HT1080 (cell line): ENCODE data around the gene SYCP1. TPM values are rescaled to one million over a fixed set of nuclear protein-coding genes. Genes with fewer than 3 reads are reported as not detected.
"Not testable (repeated sequence)": the region's sequence is repeated elsewhere in the genome, so short reads cannot be mapped to it uniquely, and the experiment has no call there.

Source experiments
- DNase-seq: peaks from one replicate; pipeline ENCODE4 v3.0.0-alpha.2; 2015; ENCODE audit warnings: low read depth
- polyA plus RNA-seq, 2 experiments: library from polyadenylated mRNA; depleted of rRNA; stranded (reverse); fragments of >200 nt; gene quantifications; 2 replicates each; pipeline ENCODE4 v1.2.3, GENCODE V29; 2015
- total RNA-seq: library from RNA; depleted of rRNA; stranded (reverse); fragments of >200 nt; shearing (Covaris generic); gene quantifications from 2 replicates; pipeline ENCODE4 v1.2.3, GENCODE V29; 2014; rRNA removed

SYCP1 gene, protein sequence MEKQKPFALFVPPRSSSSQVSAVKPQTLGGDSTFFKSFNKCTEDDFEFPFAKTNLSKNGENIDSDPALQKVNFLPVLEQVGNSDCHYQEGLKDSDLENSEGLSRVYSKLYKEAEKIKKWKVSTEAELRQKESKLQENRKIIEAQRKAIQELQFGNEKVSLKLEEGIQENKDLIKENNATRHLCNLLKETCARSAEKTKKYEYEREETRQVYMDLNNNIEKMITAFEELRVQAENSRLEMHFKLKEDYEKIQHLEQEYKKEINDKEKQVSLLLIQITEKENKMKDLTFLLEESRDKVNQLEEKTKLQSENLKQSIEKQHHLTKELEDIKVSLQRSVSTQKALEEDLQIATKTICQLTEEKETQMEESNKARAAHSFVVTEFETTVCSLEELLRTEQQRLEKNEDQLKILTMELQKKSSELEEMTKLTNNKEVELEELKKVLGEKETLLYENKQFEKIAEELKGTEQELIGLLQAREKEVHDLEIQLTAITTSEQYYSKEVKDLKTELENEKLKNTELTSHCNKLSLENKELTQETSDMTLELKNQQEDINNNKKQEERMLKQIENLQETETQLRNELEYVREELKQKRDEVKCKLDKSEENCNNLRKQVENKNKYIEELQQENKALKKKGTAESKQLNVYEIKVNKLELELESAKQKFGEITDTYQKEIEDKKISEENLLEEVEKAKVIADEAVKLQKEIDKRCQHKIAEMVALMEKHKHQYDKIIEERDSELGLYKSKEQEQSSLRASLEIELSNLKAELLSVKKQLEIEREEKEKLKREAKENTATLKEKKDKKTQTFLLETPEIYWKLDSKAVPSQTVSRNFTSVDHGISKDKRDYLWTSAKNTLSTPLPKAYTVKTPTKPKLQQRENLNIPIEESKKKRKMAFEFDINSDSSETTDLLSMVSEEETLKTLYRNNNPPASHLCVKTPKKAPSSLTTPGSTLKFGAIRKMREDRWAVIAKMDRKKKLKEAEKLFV
- not detected in 2 replicates for total RNA-seq
- polyA plus RNA-seq (2015; cell fraction: cytosol; rRNA removed) = not detected in 2 replicates
- polyA plus RNA-seq (2015; cell fraction: nucleus; rRNA removed) = not detected in 2 replicates

DNA sequence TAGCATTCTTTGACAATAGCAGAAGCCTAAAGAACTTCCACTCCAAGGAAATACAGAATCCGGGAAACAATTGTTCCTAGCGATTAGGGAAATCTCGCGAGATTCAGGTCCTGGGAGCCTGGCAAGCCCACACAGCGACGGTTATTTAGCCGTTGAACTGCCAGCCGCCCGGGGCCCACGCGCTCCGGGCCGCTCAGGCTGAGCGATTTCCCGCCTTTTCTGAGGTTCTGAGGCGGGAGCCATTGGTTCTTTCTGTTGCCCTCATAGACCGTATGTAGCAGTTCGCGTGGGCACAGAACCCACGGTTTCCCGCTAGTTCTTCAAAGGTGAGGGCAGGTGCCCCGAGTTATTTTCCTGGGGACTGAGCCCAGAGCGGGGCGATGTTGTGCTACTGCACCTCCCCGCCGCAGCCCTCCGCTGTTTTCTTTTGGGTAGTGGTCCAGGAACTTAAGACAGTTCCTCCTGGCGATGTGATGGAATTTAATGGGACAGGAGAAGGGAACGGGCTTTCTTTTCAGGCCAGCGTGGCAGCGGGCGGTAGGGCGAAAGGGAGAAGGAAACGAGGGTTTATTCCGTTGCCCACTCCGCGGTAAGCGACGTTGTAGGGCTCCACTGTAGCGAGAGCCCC lies at the start of gene SYCP1:
TSS of gene SYCP1 (plus strand) at position 171 of the 628 bp plus-strand sequence. CDS start 602 bp downstream, outside the sequence.
- DNase-seq = no peak

DNA sequence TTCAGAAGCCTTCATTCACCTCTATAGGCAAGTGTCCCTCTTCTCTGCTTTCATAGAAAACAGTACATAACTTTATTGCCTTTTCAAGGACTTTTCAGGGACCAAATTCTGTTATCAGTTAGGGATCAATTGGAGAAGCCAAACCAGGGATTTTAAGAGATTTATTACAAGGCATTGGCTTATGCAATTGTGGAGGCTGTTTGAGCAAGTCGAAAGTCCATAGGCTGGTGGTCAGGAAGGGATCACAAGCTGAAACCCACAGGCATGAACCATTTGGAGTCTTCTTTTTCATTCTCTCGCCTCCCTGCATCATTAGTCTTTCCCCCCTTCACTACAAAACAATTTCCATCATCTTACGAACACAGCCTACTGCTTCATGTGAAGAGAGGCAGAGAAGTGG lies 34.8 kb upstream of the SYCP1 start:
- DNase-seq = no peak

DNA sequence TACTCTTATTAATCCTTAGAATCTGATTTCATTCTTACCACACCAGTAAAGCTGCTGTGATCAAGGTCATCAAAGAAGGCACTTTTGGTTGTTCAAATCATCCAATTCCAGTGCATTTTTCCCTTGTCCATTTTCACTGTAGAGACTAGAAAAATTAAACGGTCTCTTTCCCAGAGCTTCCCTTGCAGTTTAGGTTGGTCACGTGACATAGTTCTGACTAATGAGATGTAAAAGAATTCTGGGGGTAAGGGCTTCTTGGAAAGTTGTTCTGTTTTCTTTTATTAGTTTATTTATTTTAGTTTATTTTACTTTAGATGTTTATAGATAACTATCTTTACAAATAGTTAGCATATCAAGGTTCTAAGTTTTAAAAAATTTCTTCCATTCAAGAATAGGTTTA lies 34.3 kb upstream of the SYCP1 start:
- DNase-seq = no peak

DNA sequence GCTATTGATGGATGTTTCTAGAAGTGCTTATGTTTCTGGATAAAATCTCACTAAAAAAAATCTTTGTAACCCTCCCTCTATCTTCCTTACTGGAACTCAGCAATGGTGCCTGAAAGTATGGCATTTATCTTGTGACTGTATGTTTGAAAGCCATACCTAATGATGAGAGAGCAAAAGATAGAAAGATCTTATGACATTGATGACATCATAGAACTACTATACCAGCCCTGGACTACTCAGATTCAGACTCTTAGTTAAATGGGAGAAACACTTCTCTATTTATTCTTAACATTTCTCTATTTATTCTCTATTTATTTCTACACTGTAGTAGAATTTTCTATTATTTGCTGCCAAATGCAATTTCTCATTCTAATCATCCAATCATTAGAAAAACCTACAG lies 32.7 kb upstream of the SYCP1 start:
- DNase-seq = no peak

DNA sequence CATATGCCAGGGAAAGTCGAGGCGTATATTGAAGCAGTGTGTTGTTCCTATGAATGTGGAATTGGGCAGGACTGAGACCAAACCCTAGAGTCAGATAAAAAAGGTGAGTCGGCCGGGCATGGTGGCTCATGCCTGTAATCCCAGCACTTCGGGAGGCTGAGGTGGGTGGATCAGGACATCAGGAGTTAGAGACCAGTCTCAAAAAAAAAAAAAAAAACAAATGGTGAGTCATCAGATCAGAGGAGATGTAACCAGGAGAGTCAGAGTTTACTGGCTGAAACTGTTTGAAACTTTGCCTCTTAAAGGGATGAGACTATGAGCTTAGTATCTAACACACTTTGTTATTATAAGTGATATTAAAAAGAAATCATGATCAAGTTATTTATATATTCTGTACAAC lies 26.4 kb upstream of the SYCP1 start:
- DNase-seq = peak; percentile 79

DNA sequence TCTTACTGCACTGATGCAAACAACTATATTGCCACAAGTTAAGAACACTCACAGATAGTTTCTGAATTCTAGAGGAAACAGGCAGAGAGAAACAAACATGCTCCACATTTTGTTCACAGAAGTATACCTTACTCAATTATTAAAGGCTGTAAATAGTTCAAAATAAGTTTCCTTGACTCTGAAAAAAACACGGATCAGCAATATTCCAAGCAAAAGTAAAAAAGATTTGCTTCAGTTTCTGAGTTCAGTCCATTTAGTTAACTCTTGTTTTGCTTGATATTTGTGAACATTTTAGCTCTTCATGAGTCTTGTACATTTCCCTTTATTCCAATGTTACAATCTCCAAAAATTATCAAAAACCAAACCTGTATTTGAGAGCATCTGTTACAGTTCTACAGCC lies 24.6 kb upstream of the SYCP1 start:
- not testable (repeated sequence) for DNase-seq

DNA sequence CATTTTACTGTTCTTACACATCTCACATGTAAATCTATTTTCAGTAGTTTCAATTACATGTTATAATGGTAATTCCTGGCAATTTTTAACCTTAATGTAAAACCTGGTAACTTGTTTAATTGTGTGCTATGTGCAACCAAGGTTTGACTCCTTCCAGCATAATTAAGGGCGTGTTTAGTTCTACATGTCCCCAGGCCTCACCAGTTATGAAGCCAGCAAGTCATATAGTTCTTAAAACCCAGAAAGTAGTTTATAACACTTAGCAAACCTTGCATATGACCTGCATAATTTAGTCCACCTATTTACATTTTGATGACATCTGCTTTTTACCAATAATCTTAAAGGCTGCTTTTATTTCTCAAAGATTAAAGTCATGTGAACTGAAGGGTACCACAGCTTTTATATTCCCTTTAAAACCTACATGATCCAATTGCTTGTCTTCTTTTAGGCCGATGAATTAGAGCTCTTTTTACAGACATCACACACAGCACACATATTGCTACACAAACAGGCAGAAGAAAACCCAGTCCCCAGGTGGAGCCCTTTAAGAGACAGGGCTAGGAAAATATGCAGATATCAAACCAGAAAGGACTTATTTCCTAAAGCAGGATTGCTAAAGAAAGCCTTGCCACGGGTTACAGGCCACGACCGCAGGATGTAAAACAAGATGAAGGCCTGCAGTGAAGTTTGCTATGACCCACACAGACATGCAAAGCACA lies 23.2 kb upstream of the SYCP1 start:
- DNase-seq = no peak

DNA sequence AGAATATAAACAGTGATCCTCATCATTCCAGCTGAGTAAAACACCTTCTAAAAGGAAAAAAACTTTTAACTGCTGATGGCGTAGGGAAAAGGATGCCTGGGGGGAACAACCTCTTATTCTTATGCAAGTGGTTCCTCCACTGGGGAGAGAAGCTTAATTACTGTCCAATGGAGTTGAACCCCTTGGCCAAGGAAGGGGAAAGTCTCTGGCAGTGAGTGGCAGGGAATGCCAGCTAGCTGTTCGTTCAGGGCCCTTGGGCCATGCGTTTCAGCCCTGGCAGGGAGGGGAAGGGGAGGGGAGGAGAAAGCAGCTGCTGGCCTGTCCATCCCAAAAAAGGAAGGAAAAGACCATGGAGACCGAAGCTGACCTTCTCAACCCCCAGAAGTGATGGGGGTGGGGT lies 22.6 kb upstream of the SYCP1 start:
- no peak for DNase-seq

DNA sequence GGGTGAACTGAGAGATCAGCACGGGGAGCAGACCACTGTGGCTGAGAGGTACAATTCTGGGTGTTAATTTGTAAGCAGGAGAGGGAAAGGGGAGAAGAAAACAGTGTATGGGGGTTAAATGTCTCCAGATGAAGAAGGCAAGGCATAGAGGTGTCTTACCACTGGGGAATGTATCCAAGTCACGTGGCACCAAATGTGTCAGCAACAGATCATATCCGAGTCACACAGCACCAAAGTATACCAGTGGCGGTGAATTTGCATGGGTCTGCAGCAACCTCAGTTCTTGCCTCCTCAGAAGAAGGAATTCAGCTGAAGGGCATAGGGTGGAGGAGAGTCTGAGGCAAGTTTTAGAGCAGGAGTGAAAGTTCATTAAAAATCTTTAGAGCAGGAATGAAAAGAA lies 21.2 kb upstream of the SYCP1 start:
- peak; percentile 63 for DNase-seq

DNA sequence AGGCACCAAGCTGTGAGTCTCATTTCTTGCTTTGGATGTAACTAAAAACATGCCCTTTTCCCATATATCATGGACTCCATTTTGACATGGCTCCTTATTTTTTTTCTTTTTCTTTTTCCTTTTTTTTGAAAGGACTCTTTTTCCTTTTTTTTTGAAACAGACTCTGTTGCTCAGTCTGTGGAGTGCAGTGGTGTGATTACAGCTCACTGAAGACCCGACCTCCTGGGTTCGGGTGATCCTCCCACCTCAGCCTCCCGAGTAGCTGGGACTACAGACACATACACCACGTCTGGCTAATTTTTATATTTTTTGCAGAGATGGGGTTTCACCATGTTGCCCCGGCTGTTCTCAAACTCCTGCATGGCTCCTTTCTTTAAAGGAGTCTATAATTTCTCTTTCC lies 10.4 kb upstream of the SYCP1 start:
- DNase-seq = no peak

DNA sequence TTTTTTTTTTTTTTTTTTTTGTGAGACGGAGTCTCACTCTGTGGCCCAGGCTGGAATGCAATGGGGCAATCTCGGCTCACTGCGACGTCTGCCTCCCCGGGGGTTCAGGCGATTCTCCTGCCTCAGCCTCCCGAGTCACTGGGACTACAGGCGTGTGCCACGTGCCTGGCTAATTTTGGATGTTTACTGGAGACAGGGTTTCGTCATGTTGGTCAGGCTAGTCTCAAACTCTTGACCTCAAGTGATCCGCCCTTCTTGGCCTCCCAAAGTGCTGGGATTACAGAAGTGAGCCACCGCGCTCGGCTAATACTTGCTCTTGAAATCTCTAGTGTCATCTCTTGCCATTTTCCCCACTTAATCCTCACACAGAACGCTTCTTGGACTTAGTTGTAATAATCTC lies 1.1 kb upstream of the SYCP1 start:
- no peak for DNase-seq

DNA sequence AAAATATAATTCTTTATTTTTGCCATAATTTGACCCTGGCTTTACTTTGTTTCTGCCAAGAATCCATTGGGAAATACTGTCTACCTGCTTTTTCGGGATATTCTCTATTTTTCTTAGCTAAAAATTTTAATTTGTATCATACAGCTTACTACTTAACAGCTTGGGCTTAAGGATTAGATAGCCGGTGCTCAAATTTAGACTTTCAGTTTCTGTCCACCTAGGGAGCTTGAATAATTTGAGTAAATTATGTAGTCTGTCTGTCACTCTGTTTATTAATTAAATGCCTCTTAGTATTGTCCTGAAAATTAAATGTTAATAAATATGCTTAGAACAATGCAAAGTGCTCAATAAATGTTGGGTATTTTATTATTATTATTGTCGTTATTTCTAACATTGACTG lies 6.7 kb downstream of the SYCP1 start:
- no peak for DNase-seq

DNA sequence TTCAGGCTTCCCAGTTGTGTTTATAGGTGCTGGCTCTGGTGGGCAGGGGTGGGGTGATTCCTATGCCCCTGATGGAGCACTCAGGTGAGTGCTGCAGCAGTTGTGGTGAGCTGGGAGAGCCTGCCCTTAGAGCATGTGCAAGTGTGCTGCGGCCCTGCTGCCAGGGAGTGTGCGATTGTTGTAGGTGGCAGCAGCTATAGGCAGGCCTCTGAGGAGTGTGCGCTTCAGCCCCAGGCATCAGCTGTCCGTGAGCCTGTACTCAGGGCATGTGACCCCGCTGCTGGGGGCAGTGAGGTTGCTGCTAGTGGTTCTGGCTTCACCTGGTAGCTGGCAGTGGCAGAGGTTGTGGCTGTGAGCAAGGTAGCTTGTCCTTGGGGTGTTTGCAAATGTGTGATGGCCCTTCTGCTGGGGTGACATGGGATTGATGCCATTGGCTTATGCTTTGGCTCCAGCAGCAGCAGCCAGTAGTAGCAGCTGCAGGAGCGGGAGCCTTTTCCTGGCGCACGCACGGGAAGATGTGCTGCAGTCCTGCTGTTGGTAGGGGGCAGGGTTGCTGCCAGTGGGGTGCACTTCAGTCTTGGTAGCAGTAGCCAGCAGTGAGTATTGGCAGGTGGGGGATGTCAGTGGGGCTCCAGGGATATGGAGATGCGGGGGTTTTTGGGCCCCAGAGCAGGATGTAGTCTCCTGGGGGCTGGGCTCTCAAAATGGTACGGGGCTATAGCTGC lies 37.7 kb downstream of the SYCP1 start:
- no peak for DNase-seq

DNA sequence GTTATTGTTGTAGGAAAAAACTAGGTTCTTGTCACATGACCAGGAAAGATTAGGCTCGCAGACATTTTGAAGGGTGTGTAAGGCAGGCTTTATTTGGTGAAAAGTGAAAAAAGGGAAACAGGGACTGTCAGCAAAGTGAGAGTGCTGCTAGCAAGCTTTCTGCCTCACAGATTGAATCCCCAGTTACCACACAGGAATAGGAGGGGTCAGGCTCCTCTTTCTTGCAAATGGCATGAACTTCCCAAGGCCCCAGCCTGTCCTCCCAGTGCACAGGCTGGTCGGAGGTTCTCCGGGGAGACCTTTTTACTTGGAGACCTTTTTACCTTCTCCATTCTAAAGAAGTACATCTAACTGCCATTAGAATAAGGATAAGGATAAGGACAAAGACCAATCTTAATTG lies 42.1 kb downstream of the SYCP1 start:
- DNase-seq = no peak

DNA sequence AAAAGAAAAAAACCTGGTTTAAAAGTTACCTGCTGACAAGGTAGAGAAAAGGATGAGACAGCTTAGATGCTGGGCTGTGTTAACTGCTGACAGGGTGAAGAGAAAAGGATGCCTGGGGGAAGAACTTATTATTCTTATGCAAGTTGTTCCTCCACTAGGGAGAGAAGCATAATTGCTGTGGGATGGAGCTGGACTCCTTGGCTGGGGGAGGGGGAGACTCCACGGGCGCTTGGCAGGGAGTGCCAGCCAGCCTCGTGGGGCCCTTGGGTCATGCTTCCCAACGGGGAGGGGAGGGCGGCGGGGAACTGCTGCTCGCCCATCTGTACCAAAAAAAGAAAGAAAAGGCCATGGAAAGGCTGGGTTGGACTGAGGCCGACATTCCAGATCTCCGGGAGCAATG lies 47.2 kb downstream of the SYCP1 start:
- no peak for DNase-seq

DNA sequence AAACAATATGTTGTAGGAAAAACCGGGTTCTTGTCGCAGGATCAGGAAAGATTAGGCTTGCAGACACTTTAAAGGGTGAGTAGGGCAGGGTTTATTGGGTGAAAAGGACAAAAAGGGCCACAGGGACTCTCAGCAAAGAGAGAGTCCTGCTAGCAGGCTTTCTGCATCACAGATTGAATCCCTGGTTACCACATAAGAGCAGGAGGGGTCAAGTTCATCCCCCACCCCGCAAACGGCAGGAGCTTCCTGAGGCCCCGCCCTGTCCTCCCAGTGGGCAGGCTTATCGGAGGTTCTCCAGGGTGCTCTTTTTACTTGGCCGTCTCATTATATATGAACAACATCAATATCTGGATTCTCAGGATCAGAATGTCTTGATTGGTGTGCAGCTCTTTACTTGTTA lies 47.7 kb downstream of the SYCP1 start:
- no peak for DNase-seq

DNA sequence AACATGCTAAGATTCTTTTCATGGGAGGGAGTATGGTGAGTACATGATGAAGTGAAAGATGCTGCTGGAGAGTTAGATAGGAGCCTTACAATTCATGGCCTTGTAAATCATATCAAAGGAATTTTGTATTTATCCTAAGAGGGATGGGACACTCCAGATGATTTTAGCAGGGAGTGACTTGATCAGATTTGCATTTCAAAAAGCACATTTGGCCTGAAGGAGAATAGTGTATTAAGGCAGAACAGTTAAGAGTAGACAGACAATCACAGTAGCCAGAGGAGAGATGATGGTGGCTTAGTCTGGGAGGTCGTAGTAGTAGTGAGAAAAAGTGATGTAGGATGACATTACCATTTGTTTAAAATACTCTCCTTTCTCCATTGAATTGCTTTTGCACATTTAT lies 48.8 kb downstream of the SYCP1 start:
- no peak for DNase-seq

DNA sequence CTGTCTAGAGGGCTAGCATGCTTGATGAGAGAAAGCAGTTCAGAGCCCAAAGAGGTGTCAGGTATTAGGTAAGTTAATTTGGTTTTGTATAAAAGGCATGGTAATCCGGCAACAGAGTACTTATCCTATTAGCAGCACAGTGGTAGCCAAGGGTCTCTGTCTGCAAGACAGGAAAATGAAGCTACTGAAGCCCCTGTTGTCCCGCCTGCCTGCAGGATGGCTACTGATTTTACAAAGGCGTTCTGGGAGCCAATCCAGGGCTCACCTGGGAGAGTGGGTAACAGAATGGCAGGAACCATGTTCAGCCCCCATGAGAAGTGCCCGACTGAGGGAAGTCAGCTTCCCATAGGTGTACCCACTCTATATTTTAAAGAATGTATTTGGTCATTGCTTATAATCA lies 61.1 kb downstream of the SYCP1 start:
- not testable (repeated sequence) for DNase-seq

DNA sequence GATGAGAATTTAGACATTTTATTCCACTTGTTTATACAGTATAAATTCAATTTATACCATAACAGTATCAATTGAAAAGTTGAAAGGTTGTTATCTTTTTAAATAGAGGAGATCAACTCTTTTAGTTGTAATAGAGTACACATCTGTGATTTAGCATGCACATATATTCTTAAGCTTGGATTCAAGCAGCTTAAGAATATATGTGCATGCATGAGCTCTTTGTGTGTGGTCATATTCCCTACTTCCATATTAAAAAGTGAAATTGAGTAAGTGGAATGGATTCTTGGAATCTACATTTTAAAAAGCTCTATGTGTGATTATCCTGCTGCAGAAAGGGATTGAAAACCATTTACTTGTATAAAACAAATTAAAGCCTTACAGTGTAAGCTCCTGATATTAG lies 71.9 kb downstream of the SYCP1 start:
- no peak for DNase-seq

DNA sequence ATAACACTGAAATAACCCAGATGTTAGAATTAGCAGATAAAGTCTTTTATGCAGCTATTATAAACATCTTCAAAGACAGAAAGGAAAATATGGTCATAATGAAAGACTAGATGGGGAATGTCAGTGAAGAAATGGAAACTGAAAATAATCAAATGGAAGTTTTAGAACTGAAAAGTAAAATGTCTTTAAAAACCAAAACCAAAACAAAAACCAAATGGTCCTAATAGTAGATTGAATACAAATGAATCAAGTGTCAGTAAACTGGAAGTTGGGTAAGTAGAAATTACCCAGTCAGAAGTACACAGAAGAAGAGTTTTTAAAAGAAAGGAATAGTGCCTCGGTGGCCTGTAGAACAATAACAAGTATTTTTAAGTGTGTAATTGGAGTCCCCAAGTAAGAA lies 72.7 kb downstream of the SYCP1 start:
- no peak for DNase-seq
